Measurements from ENCODE around the gene AMPD3.

The AMPD3 gene

GRCh38 chr11:10454878-10455631 is at the start of gene AMPD3:
Gene AMPD3 (plus strand): TSS chr11:10455264. CDS start chr11:10461520, 6,256 bp downstream.
- in situ Hi-C loops (cut with HindIII; ENCODE audit: low sequenced_read_pairs), result no loop called here

DNA sequence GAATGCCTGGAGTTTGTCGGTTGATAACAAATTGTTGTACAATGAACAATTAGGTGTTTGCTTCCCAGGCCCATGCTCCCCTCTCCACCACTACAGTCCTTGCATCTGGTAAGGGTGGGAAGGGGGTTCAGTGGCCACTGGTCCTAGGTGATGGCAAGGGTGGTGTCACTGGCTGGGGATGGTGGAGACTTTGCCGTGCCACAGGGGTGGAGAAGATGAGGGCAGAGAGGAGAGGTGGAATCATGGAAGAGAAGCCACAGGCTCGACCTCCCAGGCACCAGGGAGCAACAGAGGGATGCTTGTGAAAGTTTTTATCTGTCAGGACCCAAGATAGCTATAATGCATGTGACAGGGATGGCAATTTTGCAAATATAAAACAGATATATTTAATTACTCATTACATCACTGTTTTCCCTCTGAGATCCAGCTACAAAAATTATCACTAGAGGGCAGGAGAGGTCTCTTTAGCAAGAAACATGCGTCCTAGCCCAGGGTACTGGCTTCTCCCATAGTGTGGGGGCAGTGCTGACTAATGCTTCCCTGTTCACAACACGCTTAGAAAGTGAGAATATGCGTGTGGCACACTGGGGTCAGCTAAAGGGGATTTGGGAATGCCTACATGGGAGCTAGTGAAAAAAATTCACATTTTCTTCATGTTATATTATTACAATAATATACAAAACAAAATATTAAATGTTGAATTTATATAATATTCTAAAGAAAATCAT is 49.0 kb upstream of the AMPD3 start:
- in situ Hi-C loops (cut with HindIII; ENCODE audit: low sequenced_read_pairs), result no loop called here

DNA sequence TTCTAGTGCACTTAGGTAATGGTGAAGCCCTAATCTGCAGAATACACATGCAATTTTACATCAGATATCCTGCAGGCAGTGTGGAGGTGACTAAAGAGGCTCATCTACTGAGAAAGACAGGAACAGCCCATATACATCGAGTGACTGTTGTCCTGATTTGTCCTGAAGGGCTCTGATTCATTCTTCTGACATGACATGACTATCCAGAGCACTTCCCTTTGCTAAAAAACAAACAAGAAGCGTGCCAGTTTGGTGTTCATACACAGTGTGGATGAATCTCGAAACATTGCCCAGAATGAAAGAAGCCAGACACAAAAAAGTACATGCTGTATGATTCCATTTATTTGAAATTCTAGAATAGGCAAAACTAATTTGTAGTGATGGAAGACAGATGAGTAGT is 48.0 kb upstream of the AMPD3 start:
- in situ Hi-C loops (cut with HindIII; ENCODE audit: low sequenced_read_pairs), result no loop called here

GRCh38 chr11:10407749-10408685 is 47.0 kb upstream of the AMPD3 start:
- in situ Hi-C loops (cut with HindIII; ENCODE audit: low sequenced_read_pairs), result no loop called here

DNA sequence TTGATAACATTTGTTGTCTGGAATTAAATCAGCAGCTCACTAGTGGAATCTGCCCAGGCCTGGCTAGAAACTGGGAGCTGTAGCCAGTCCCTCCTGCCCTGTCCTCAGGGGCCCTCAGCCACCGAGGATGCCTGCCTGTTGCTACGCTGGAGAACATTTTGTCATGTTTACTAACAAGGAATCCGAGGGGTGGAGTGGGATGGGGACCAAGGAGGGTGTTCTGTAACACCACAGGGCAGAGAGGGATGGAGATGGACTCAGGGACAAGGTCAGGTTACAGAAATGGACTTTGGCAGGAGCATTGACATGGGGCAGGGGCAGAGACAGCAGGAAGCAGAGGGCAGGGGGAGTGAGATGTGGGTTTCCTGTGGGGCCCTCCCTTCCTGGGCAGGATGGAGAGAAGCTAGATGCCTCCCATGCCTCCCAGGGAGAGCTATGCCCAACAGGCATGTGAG is 45.8 kb upstream of the AMPD3 start:
- in situ Hi-C loops (cut with HindIII; ENCODE audit: low sequenced_read_pairs), result no loop called here

DNA sequence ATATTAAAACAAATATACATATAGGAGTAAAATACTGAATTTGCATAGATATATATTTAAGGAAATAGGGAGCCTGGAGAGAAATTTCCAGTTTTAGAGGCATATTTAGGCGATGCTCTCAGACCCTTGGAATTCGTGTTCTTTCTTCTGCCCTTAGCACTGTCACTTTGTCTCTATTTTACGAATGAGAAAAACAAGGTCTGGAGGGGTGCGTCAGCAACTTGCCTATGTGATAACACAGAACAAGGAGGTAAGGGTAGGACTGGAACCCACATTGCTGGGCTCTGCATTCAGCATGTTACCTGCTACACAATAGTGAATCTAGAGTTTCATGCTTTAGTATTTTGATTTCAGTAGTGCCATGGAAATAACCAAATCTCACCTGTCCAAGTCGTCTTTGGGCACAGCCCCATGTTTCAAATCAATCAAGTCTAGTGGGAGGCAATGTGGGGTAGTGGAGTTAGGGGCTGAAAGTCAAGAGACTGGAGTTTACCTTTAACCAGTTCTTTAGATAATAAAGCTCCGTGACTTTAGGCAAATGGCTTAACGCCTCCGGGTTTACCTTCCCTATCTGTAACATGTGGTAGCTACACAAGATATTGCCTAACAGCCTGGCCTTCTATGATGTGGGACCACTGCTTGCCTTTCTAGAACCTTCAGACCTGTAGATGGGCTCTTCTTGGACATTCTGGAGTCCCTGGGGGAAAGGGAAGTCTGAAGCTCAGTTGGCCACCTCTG is 44.8 kb upstream of the AMPD3 start:
- in situ Hi-C loops (cut with HindIII; ENCODE audit: low sequenced_read_pairs), result no loop called here

- in situ Hi-C loops (cut with HindIII; ENCODE audit: low sequenced_read_pairs), result no loop called here
Measured at GRCh38 chr11:10410844-10411200, 44.2 kb upstream of the AMPD3 start.

DNA sequence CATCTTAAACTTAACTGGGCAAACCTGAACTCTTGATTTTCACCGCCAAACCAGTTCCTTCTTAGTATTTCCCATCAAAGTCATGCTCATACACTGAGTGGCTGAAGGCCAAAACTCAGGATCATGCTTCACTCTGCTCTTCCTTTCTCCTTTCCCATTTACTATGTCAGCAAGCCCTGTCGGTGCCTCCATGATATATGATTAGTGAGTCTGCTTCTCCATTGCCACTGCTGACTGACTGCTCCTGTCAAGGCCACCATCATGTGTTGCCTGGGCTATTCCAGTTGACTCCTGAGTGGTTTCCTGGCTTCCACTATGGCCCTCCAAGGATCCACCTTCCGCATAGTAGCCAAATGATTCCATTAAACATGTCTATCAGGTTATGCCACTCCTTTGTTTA is 42.8 kb upstream of the AMPD3 start:
- in situ Hi-C loops (cut with HindIII; ENCODE audit: low sequenced_read_pairs), result no loop called here

GRCh38 chr11:10413268-10413667 is 41.8 kb upstream of the AMPD3 start:
- in situ Hi-C loops (cut with HindIII; ENCODE audit: low sequenced_read_pairs), result no loop called here

- in situ Hi-C loops (cut with HindIII; ENCODE audit: low sequenced_read_pairs), result no loop called here
Measured at GRCh38 chr11:10414181-10414580, 40.9 kb upstream of the AMPD3 start.

GRCh38 chr11:10414659-10415058 is 40.4 kb upstream of the AMPD3 start:
- in situ Hi-C loops (cut with HindIII; ENCODE audit: low sequenced_read_pairs), result no loop called here

DNA sequence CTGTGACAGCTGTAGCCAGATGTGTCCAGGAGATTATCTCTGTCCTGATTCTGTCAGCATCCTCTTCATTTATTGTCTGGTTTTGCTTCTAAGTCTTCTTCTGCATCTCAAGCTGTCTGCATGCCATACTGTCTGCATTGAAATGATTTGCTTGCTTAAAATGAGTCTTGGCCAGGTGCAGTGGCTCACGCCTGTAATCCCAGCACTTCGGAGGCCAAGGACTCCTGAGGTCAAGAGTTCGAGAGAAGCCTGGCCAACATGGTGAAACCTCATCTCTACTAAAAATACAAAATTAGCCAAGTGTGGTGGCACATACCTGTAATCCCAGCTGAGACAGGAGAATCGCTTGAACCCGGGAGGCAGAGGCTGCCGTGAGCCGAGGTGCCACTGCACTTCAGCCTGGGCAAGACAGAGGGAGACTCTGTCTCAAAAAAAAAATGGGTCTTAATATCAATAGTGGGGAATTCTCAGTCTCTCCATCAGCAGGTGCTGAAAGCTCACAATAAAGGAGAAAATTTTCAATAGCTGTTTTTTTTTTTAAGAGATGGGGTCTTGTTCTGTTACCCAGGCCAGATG is 39.2 kb upstream of the AMPD3 start:
- in situ Hi-C loops (cut with HindIII; ENCODE audit: low sequenced_read_pairs), result no loop called here

DNA sequence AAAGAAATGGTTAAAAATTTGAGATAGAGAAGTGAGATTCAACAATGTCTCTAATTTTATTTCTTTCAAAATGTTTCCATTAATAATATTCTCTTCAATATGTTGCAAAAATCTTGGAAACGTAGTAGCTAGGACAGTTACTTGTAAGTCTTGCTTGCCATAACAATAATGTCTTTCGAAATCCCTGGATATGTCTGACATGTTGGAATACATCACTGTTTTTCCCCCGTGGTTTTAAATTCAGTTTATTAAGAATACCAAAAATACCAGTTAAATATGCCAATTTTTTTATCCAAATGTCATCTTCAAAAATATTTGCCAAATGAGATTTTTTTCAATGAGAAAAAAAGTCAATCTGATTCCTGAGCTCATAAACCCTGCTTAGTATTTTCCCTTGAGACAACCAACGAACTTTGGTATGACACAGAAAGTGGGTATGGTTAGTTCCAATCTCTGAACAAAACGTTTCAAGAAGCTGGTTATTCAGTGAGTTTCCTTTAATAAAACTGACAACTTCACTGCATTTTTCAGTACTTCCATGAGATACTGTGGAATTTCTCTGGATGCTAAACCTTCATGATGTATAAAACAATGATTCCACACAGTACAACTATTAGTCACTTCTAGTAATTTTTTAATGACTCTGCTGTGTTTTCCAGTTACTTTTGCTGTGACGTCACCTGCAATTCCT is 36.7 kb upstream of the AMPD3 start:
- in situ Hi-C loops (cut with HindIII; ENCODE audit: low sequenced_read_pairs), result no loop called here

GRCh38 chr11:10418950-10419310 is 36.1 kb upstream of the AMPD3 start:
- in situ Hi-C loops (cut with HindIII; ENCODE audit: low sequenced_read_pairs), result no loop called here

GRCh38 chr11:10426475-10426874 is 28.6 kb upstream of the AMPD3 start:
- in situ Hi-C loops (cut with HindIII; ENCODE audit: low sequenced_read_pairs), result no loop called here

DNA sequence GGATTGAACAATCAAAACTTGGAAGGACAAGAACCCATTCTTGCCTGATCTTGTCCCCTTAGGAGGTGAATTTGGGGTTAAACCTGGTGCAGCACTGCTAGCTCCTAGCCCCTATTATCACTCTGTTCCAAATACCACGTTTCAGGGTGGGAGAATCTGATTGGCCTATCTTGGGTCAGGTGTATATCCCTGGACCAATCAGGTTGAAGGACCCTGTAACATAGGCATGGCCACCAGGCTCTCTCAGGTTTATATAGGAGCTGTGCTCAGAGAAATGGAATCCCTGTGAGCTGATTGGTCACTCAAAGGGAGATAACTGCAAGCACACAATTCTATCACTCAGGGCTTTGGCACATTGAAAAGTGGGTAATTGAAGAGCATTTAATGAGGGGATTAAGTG is 26.6 kb upstream of the AMPD3 start:
- in situ Hi-C loops (cut with HindIII; ENCODE audit: low sequenced_read_pairs), result no loop called here

GRCh38 chr11:10429526-10429925 is 25.5 kb upstream of the AMPD3 start:
- in situ Hi-C loops (cut with HindIII; ENCODE audit: low sequenced_read_pairs), result no loop called here

GRCh38 chr11:10432493-10432892 is 22.6 kb upstream of the AMPD3 start:
- in situ Hi-C loops (cut with HindIII; ENCODE audit: low sequenced_read_pairs), result no loop called here

GRCh38 chr11:10432971-10433370 is 22.1 kb upstream of the AMPD3 start:
- in situ Hi-C loops (cut with HindIII; ENCODE audit: low sequenced_read_pairs), result no loop called here

GRCh38 chr11:10436224-10436623 is 18.8 kb upstream of the AMPD3 start:
- in situ Hi-C loops (cut with HindIII; ENCODE audit: low sequenced_read_pairs), result no loop called here

All from DLD1 (cell line).